Gastrocnemius medialis (tissue), 4 donors: Measurements from ENCODE around the gene MTOR.

Experiments used
- CTCF ChIP-seq, 5 experiments: fragments of 450-650 bp in 3 of 5; fragments of 200-600 bp in 2 of 5; sonication (generic) in 2 of 5; IDR thresholded peaks in 4 of 5; conservative IDR thresholded peaks in 1 of 5; 1 replicate in 4 of 5; 2 replicates in 1 of 5; pipeline ENCODE4 v1.5.1; 2016 to 2019; ENCODE audit warnings: antibody characterized with exemption in 5 of 5, mild to moderate bottlenecking in 3 of 5, moderate library complexity in 3 of 5
- POLR2A ChIP-seq, 2 donors: fragments of 450-650 bp; IDR thresholded peaks; one replicate each; pipeline ENCODE4 v1.6.1; 2017; ENCODE audit warnings: antibody characterized with exemption in 2 of 2, mild to moderate bottlenecking in 2 of 2, moderate library complexity in 2 of 2

GRCh38 chr1:11100149-11100493 is 162.2 kb downstream of the MTOR start:
- TF ChIP-seq CTCF (IDR thresholded peaks at IDR 0.05 in 4 of 5, conservative IDR thresholded peaks at IDR 0.05 in 1 of 5) (no peak), POLR2A (IDR thresholded peaks at IDR 0.05) (no peak)
